Measurements from ENCODE around the gene POMC. TPM values are rescaled to one million over a fixed set of nuclear protein-coding genes. Genes with fewer than 3 reads are reported as not detected.

Gene POMC
- total and polyA plus RNA-seq, 2 of the 4 experiments (the other 2 are of a cell fraction): 0.17 TPM; not detected in 1

DNA sequence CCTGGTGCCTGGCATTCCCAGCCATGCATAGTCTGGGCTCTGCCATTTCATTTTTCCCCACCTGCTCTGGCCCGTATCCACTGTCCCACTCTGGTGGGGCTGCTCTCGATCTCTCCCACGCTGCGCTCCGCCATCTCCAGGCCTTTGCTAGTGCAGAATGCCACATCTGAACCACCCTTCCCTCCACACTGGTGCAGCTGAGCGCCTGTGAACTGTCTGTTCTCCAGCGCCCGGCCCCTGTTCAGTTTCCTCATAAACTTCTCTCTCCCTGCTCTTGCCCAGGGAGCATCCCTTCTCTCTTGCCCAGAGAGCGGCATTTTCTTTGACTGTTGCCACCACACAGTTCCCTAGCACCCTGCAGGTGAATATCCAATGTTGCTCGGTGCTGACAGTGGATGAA lies 21.5 kb downstream of the POMC start:
- ChIA-PET POLR2A (ENCODE audit: unreplicated experiment) (no interaction called here), CTCF (no interaction called here)
- Histone ChIP-seq H2BK15ac (ENCODE audit: low read depth, low read length) (no peak overlapping the region), H3K9ac (ENCODE audit: low read depth, low read length) (no peak overlapping the region), H3K79me1 (ENCODE audit: low read depth in 1 of 2, low read length in 2 of 2) (no peaks in the 10 kb centered on the region), H2AK5ac (ENCODE audit: low read depth, low read length) (no peak overlapping the region), H3K56ac (ENCODE audit: extremely low read depth, insufficient read depth, low read length) (no peak overlapping the region), H4K8ac (ENCODE audit: low read depth in 2 of 2, low read length in 2 of 2) (no peak overlapping the region), H3K4me2 (ENCODE audit: low read depth, low read length) (no peak overlapping the region), H3K4me1 (ENCODE audit: control insufficient read depth, insufficient read depth, low read length) (no peaks in the 10 kb centered on the region), H3K27me3 (ENCODE audit: control insufficient read depth, insufficient read depth, low read length) (no peaks in the 10 kb centered on the region), H3K4me3 (ENCODE audit: insufficient read depth, low read depth, low read length) (no peak overlapping the region), H2BK20ac (ENCODE audit: low read depth, low read length) (no peak overlapping the region), H2BK5ac (ENCODE audit: low read depth, low read length, poor library complexity, severe bottlenecking) (no peak overlapping the region), H3K9me1 (ENCODE audit: insufficient read depth, low read length) (no peaks in the 10 kb centered on the region), H2BK120ac (ENCODE audit: low read depth, low read length) (no peak overlapping the region), H3K27ac (ENCODE audit: insufficient read depth, low read length) (no peak overlapping the region), H3K18ac (ENCODE audit: low read depth, low read length) (no peak overlapping the region), H3K14ac (replicated peaks; ENCODE audit: low read depth, low read length) (no peak overlapping the region), H3K23ac (ENCODE audit: low read depth, low read length) (no peak overlapping the region), H2AK9ac (replicated peaks; ENCODE audit: low read depth, low read length, poor library complexity) (no peak overlapping the region), H3K4ac (ENCODE audit: low read depth, low read length) (no peak overlapping the region), H3K9me3 (ENCODE audit: control insufficient read depth, insufficient read depth, low read length) (no peaks in the 10 kb centered on the region), H4K91ac (ENCODE audit: insufficient read depth, low read depth, low read length) (no peak overlapping the region), H4K5ac (ENCODE audit: low read depth, low read length) (no peak overlapping the region), H2AFZ (replicated peaks; ENCODE audit: low read length, poor library complexity) (no peak overlapping the region), H3K36me3 (ENCODE audit: control insufficient read depth, insufficient read depth, low read length) (no peaks in the 10 kb centered on the region), H4K20me1 (ENCODE audit: insufficient read depth, low read length) (no peaks in the 10 kb centered on the region)
- no TSS peak for BruUV-seq (replicated peaks)
- 93% methylated on average over 5 of the region's 10 CpGs; no CpG with 5 or more reads in 1 of the 2 experiments for WGBS, 2 experiments (ENCODE audit: extremely low coverage in 2 of 2, insufficient read length in 1 of 2)
- intact Hi-C loops (cut with micrococcal nuclease): no loop called here
- dilution Hi-C loops (cut with HindIII; ENCODE audit: low sequenced_read_pairs, unreplicated experiment): no loop called here
- ATAC-seq (ENCODE audit: low read depth) (no peak), DNase-seq (no peak)
- in situ Hi-C loops (cut with MboI; ENCODE audit: low sequenced_read_pairs): loop anchor here (25.0 kb wide), 1 partner anchor 735 kb away; no protein-coding TSS in a partner anchor
- TF ChIP-seq, protein P1, sequence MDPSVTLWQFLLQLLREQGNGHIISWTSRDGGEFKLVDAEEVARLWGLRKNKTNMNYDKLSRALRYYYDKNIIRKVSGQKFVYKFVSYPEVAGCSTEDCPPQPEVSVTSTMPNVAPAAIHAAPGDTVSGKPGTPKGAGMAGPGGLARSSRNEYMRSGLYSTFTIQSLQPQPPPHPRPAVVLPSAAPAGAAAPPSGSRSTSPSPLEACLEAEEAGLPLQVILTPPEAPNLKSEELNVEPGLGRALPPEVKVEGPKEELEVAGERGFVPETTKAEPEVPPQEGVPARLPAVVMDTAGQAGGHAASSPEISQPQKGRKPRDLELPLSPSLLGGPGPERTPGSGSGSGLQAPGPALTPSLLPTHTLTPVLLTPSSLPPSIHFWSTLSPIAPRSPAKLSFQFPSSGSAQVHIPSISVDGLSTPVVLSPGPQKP (IDR thresholded peaks at IDR 0.05; ENCODE audit: borderline replicate concordance, low read depth, low read length): no peak
- TF ChIP-seq CEBPB (IDR thresholded peaks at IDR 0.05; ENCODE audit: low read depth, low read length) (no peak), RCOR1 (IDR thresholded peaks at IDR 0.05; ENCODE audit: insufficient replicate concordance, low read length) (no peak), MAFK (IDR thresholded peaks at IDR 0.05; ENCODE audit: low read depth, low read length) (no peak), BHLHE40 (IDR thresholded peaks at IDR 0.05; ENCODE audit: low read depth, low read length) (no peak), FOS (IDR thresholded peaks at IDR 0.05; ENCODE audit: low read depth, low read length) (no peak)
- TF ChIP-seq, protein P2, sequence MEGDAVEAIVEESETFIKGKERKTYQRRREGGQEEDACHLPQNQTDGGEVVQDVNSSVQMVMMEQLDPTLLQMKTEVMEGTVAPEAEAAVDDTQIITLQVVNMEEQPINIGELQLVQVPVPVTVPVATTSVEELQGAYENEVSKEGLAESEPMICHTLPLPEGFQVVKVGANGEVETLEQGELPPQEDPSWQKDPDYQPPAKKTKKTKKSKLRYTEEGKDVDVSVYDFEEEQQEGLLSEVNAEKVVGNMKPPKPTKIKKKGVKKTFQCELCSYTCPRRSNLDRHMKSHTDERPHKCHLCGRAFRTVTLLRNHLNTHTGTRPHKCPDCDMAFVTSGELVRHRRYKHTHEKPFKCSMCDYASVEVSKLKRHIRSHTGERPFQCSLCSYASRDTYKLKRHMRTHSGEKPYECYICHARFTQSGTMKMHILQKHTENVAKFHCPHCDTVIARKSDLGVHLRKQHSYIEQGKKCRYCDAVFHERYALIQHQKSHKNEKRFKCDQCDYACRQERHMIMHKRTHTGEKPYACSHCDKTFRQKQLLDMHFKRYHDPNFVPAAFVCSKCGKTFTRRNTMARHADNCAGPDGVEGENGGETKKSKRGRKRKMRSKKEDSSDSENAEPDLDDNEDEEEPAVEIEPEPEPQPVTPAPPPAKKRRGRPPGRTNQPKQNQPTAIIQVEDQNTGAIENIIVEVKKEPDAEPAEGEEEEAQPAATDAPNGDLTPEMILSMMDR (conservative IDR thresholded peaks at IDR 0.05; ENCODE audit: low read depth, low read length): no peak
